HepG2 (cell line): Measurements from ENCODE around the gene GSDMA. TPM values are rescaled to one million over a fixed set of nuclear protein-coding genes. Genes with fewer than 3 reads are reported as not detected.

Experiments
- ARID5B ChIP-seq: IDR thresholded peaks from 2 replicates; pipeline ENCODE4 v1.4.0; 2020; ENCODE audit warnings: mild to moderate bottlenecking, missing genetic modification reagents
- BCLAF1 ChIP-seq: fragments of 450-650 bp; IDR thresholded peaks from 2 replicates; pipeline ENCODE4 v1.6.1; 2017; ENCODE audit warnings: mild to moderate bottlenecking
- FOXA1 ChIP-seq, 2 experiments: fragments of 450-650 bp in 1 of 2; sonication (generic) in 1 of 2; formaldehyde crosslinking in 1 of 2; IDR thresholded peaks; 2 replicates each; pipeline versions ENCODE4 v1.4.0 to v1.6.1; 2016 to 2020; ENCODE audit warnings: missing genetic modification reagents in 1 of 2
- JUN ChIP-seq: sonication (generic); formaldehyde crosslinking; IDR thresholded peaks from 2 replicates; pipeline ENCODE4 v1.4.0; 2020; ENCODE audit warnings: mild to moderate bottlenecking, missing genetic modification reagents
- POLR2G ChIP-seq: fragments of 200-400 bp; formaldehyde crosslinking; IDR thresholded peaks from 2 replicates; pipeline ENCODE4 v1.6.1; 2018; ENCODE audit warnings: mild to moderate bottlenecking, low read depth, low read length, moderate library complexity
- SRSF1 ChIP-seq: fragments of 200-400 bp; formaldehyde crosslinking; optimal IDR thresholded peaks from 2 replicates; pipeline ENCODE3; 2017; ENCODE audit warnings: mild to moderate bottlenecking, low read depth, low read length, moderate library complexity
- TBX2 ChIP-seq: sonication (generic); formaldehyde crosslinking; IDR thresholded peaks from 2 replicates; pipeline ENCODE4 v1.5.0; 2020; ENCODE audit warnings: missing genetic modification reagents, mild to moderate bottlenecking, borderline replicate concordance
- ZBTB14 ChIP-seq: sonication (generic); formaldehyde crosslinking; IDR thresholded peaks from 2 replicates; pipeline ENCODE4 v1.4.0; 2020; ENCODE audit warnings: missing genetic modification reagents
- ZFP36 ChIP-seq: fragments of 150-350 bp; IDR thresholded peaks from 2 replicates; pipeline ENCODE4 v1.6.1; 2018; ENCODE audit warnings: borderline replicate concordance, low read length, low read depth; ENCODE audit not compliant: partially characterized antibody
- ZNF407 ChIP-seq: sonication (generic); formaldehyde crosslinking; IDR thresholded peaks from one replicate; pipeline ENCODE4 v1.5.1; 2020; ENCODE audit warnings: mild to moderate bottlenecking, missing genetic modification reagents; ENCODE audit errors: not compliant biosample characterization
- ZNF616 ChIP-seq: sonication (generic); formaldehyde crosslinking; IDR thresholded peaks from 2 replicates; pipeline ENCODE4 v1.5.0; 2020; ENCODE audit warnings: low read depth, mild to moderate bottlenecking, missing genetic modification reagents
- ZNF841 ChIP-seq: sonication (generic); formaldehyde crosslinking; IDR thresholded peaks from 2 replicates; pipeline ENCODE4 v1.8.1; 2023; ENCODE audit warnings: missing genetic modification reagents, borderline replicate concordance
- polyA plus RNA-seq, 8 experiments: library from polyadenylated mRNA; depleted of rRNA in 3 of 8; stranded (reverse) in 7 of 8; unstranded in 1 of 8; fragments of >200 nt; fragmentation: Illumina TruSeq in 4 of 8; extraction: Trizol in 4 of 8; gene quantifications; 2 replicates each; pipeline versions ENCODE4 v1.2.1 to v1.2.3, GENCODE V29; 2011 to 2016; ENCODE audit warnings: low read depth in 4 of 8, missing spikeins in 1 of 8, mixed read lengths in 1 of 8; ENCODE audit not compliant: insufficient read depth in 1 of 8
- total RNA-seq, 5 experiments: library from RNA; depleted of rRNA; stranded (reverse); fragments of >200 nt; fragmentation: Illumina TruSeq; extraction: Trizol; gene quantifications; 2 replicates each; pipeline ENCODE4 v1.2.3, GENCODE V29; 2016; ENCODE audit warnings: low read depth in 1 of 5

GSDMA gene
- total and polyA plus RNA-seq, 2 of the 13 experiments (the other 11 are each of a cell fraction or from before 2014, with no cell fraction given), result not detected

GRCh38 chr17:39953471-39953888, 9.3 kb upstream of the GSDMA start (continued):
- no peak for TF ChIP-seq ZBTB14 (CRISPR knock-in tag)
- TF ChIP-seq ZFP36, result no peak
- 0 out of 2 replicates have a peak, but pooled peaks have one; percentile 1 for TF ChIP-seq ARID5B (CRISPR knock-in tag)
- TF ChIP-seq TBX2 (CRISPR knock-in tag), result 0 out of 2 replicates have a peak, but pooled peaks have one; percentile 8
- no peak for TF ChIP-seq BCLAF1
- TF ChIP-seq JUN (CRISPR knock-in tag), result no peak
- TF ChIP-seq ZNF616, result no peak
- no peak for TF ChIP-seq FOXA1 (IDR thresholded peaks at IDR 0.05)
- TF ChIP-seq FOXA1 (CRISPR knock-in tag; IDR thresholded peaks at IDR 0.05), result 0 out of 2 replicates have a peak, but pooled peaks have one; percentile 16
- no peak for TF ChIP-seq SRSF1
- no peak for TF ChIP-seq ZNF407 (CRISPR knock-in tag)
- TF ChIP-seq POLR2G, result no peak
- no peak for TF ChIP-seq ZNF841 (CRISPR knock-in tag)
